H1 (cell line): Measurements from ENCODE around the gene MTCL3.

Experiments used
- CTCF ChIA-PET: fragments of 300-600 bp; sonication (Branson Sonifier 250); formaldehyde crosslinking; loops from one replicate; lab custom pipeline; 2021; ENCODE audit not compliant: partially characterized antibody; lab: Charles Lee
- POLR2A ChIA-PET: fragments of 300-600 bp; sonication (Branson Sonifier 250); formaldehyde crosslinking; loops from one replicate; lab custom pipeline; 2021; ENCODE audit warnings: inconsistent platforms; ENCODE audit not compliant: partially characterized antibody; lab: Charles Lee
- DNase-seq, 2 experiments: peaks; one replicate each; pipeline versions ENCODE4 v3.0.0 to v3.0.0-alpha.2; 2010 to 2022; ENCODE audit warnings: low spot score in 2 of 2, low read depth in 1 of 2, mixed read lengths in 1 of 2
- FAIRE-seq: peaks from 2 replicates; lab custom pipeline; 2011; peaks lifted over from hg19 to GRCh38; lab: Jason Lieb, UNC
- H2AFZ ChIP-seq: 2 replicates; pipeline ENCODE4 v1.8.1; 2012; ENCODE audit warnings: low read length, inconsistent platforms
- H2AK5ac ChIP-seq: 2 replicates; pipeline ENCODE4 v1.6.1; 2013; ENCODE audit warnings: low read depth, low read length
- H2BK120ac ChIP-seq: replicated peaks from 2 replicates; pipeline ENCODE3; 2013; ENCODE audit warnings: low read depth, low read length, inconsistent platforms
- H2BK12ac ChIP-seq: 2 replicates; pipeline ENCODE4 v1.6.1; 2013; ENCODE audit warnings: low read depth, low read length
- H2BK15ac ChIP-seq: 2 replicates; pipeline ENCODE4 v1.6.1; 2013; ENCODE audit warnings: low read length
- H2BK20ac ChIP-seq: 2 replicates; pipeline ENCODE4 v1.6.1; 2013; ENCODE audit warnings: low read length
- H2BK5ac ChIP-seq: 2 replicates; pipeline ENCODE4 v1.6.1; 2013; ENCODE audit warnings: low read depth, low read length
- H3K14ac ChIP-seq: 2 replicates; pipeline ENCODE4 v1.6.1; 2013; ENCODE audit warnings: inconsistent platforms; ENCODE audit not compliant: insufficient read length
- H3K18ac ChIP-seq: 2 replicates; pipeline ENCODE4 v1.6.1; 2013; ENCODE audit warnings: low read length; ENCODE audit errors: extremely low read depth
- H3K23ac ChIP-seq: 2 replicates; pipeline ENCODE4 v1.6.1; 2013; ENCODE audit warnings: inconsistent platforms; ENCODE audit not compliant: insufficient read length
- H3K23me2 ChIP-seq: 2 replicates; pipeline ENCODE4 v1.6.1; 2013; ENCODE audit warnings: low read depth, low read length
- H3K27ac ChIP-seq: 2 replicates; pipeline ENCODE4 v1.6.1; 2011; ENCODE audit warnings: low read depth, low read length, inconsistent platforms
- H3K27me3 ChIP-seq, 4 experiments: replicated peaks in 1 of 4; 1 replicate in 1 of 4; 2 replicates in 3 of 4; pipeline versions ENCODE4 v1.6.1 to v1.8.1; 2011 to 2013; ENCODE audit warnings: low read length in 3 of 4, mild to moderate bottlenecking in 3 of 4, inconsistent platforms in 2 of 4, mixed read lengths in 2 of 4, moderate library complexity in 1 of 4; ENCODE audit not compliant: control insufficient read depth in 3 of 4, insufficient read depth in 3 of 4; ENCODE audit errors: extremely low read depth in 1 of 4
- H3K36me3 ChIP-seq, 4 experiments: 2 replicates each; pipeline versions ENCODE4 v1.6.1 to v1.8.1; 2011 to 2013; ENCODE audit warnings: mild to moderate bottlenecking in 4 of 4, low read length in 3 of 4, moderate library complexity in 2 of 4, control low read depth in 1 of 4, inconsistent platforms in 1 of 4; ENCODE audit not compliant: insufficient read depth in 4 of 4, control insufficient read depth in 2 of 4
- H3K4ac ChIP-seq: replicated peaks from 2 replicates; pipeline ENCODE3; 2013; ENCODE audit warnings: low read length, low read depth, mixed read lengths, inconsistent platforms; ENCODE audit not compliant: insufficient read length
- H3K4me1 ChIP-seq, 4 experiments: replicated peaks in 1 of 4; 1 replicate in 1 of 4; 2 replicates in 3 of 4; pipeline versions ENCODE4 v1.6.1 to v1.8.1; 2011 to 2013; ENCODE audit warnings: low read length in 3 of 4, inconsistent platforms in 2 of 4, mixed read lengths in 1 of 4; ENCODE audit not compliant: insufficient read depth in 4 of 4, control insufficient read depth in 3 of 4
- H3K4me2 ChIP-seq, 2 experiments: 2 replicates each; pipeline versions ENCODE4 v1.6.1 to v1.8.1; 2011 to 2013; ENCODE audit warnings: low read depth in 2 of 2, low read length in 2 of 2, control low read depth in 1 of 2, inconsistent platforms in 1 of 2, mild to moderate bottlenecking in 1 of 2; ENCODE audit not compliant: insufficient read depth in 1 of 2
- H3K4me3 ChIP-seq, 4 experiments: fragments of 200-600, 300-600 bp in 1 of 4; sonication (generic), shearing (Covaris generic), sonication (Bioruptor Twin) in 1 of 4; 2 replicates each; pipeline versions ENCODE4 v1.5.1 to v1.8.1; 2011 to 2016; ENCODE audit warnings: low read length in 4 of 4, low read depth in 3 of 4, control low read depth in 2 of 4, inconsistent platforms in 2 of 4, mild to moderate bottlenecking in 2 of 4, mixed read lengths in 1 of 4, moderate library complexity in 1 of 4; ENCODE audit not compliant: insufficient read depth in 2 of 4; ENCODE audit errors: extremely low read depth in 1 of 4
- H3K56ac ChIP-seq: replicated peaks from 2 replicates; pipeline ENCODE3; 2013; ENCODE audit warnings: low read depth, mild to moderate bottlenecking, mixed read lengths, low read length, inconsistent platforms; ENCODE audit not compliant: insufficient read length
- H3K79me1 ChIP-seq: 2 replicates; pipeline ENCODE4 v1.6.1; 2013; ENCODE audit warnings: low read depth, low read length, control low read depth
- H3K79me2 ChIP-seq, 2 experiments: 2 replicates each; pipeline versions ENCODE4 v1.6.1 to v1.8.1; 2012 to 2013; ENCODE audit warnings: low read length in 2 of 2, mild to moderate bottlenecking in 2 of 2, inconsistent platforms in 1 of 2; ENCODE audit not compliant: insufficient read depth in 2 of 2, control insufficient read depth in 1 of 2
- H3K9ac ChIP-seq, 4 experiments: replicated peaks in 1 of 4; 1 replicate in 1 of 4; 2 replicates in 3 of 4; pipeline versions ENCODE4 v1.6.1 to v1.8.1; 2011 to 2013; ENCODE audit warnings: low read depth in 3 of 4, low read length in 3 of 4, control low read depth in 2 of 4, mild to moderate bottlenecking in 2 of 4, moderate library complexity in 2 of 4, inconsistent platforms in 1 of 4; ENCODE audit errors: extremely low read depth in 1 of 4
- H3K9me3 ChIP-seq, 2 experiments: 2 replicates each; pipeline versions ENCODE4 v1.6.1 to v1.8.1; 2012 to 2013; ENCODE audit warnings: mild to moderate bottlenecking in 2 of 2, moderate library complexity in 2 of 2, control low read depth in 1 of 2, inconsistent platforms in 1 of 2, low read depth in 1 of 2, low read length in 1 of 2, mixed read lengths in 1 of 2; ENCODE audit not compliant: insufficient read depth in 2 of 2
- H4K20me1 ChIP-seq, 2 experiments: replicated peaks in 1 of 2; 2 replicates each; pipeline versions ENCODE3 to v1.8.1; 2011 to 2013; ENCODE audit warnings: inconsistent platforms in 2 of 2, low read length in 2 of 2, mild to moderate bottlenecking in 1 of 2; ENCODE audit not compliant: insufficient read depth in 2 of 2, control insufficient read depth in 1 of 2
- H4K5ac ChIP-seq: 2 replicates; pipeline ENCODE4 v1.6.1; 2013; ENCODE audit warnings: low read length, low read depth, mixed read lengths, inconsistent platforms; ENCODE audit not compliant: insufficient read length
- H4K8ac ChIP-seq: 2 replicates; pipeline ENCODE4 v1.8.0; 2013; ENCODE audit warnings: mild to moderate bottlenecking, moderate library complexity, low read length, inconsistent platforms; ENCODE audit not compliant: insufficient read depth; ENCODE audit errors: extremely low read depth
- H4K91ac ChIP-seq: replicated peaks from 2 replicates; pipeline ENCODE3; 2013; ENCODE audit warnings: low read length, mixed read lengths, inconsistent platforms; ENCODE audit not compliant: insufficient read length
- CHD1 ChIP-seq: IDR thresholded peaks from 2 replicates; pipeline ENCODE4 v1.6.1; 2012; ENCODE audit warnings: low read depth, low read length, improper control_type of control experiment
- CREB1 ChIP-seq: IDR thresholded peaks from 2 replicates; pipeline ENCODE4 v1.6.1; 2012; ENCODE audit warnings: inconsistent platforms
- CTBP2 ChIP-seq: IDR thresholded peaks from 2 replicates; pipeline ENCODE4 v1.7.0; 2011; ENCODE audit warnings: borderline replicate concordance, mild to moderate bottlenecking, moderate library complexity, mixed read lengths, low read length; ENCODE audit not compliant: insufficient read depth, insufficient read length
- EP300 ChIP-seq, 2 experiments: IDR thresholded peaks; 1 replicate in 1 of 2; 2 replicates in 1 of 2; pipeline ENCODE4 v1.6.1; 2011 to 2012; ENCODE audit warnings: low read depth in 2 of 2, low read length in 2 of 2, mild to moderate bottlenecking in 2 of 2, borderline replicate concordance in 1 of 2, inconsistent platforms in 1 of 2, moderate library complexity in 1 of 2
- GTF2F1 ChIP-seq: IDR thresholded peaks from 2 replicates; pipeline ENCODE4 v1.6.1; 2012; ENCODE audit warnings: low read depth, low read length, improper control_type of control experiment, borderline replicate concordance
- RAD21 ChIP-seq, 2 experiments: IDR thresholded peaks in 1 of 2; conservative IDR thresholded peaks in 1 of 2; 2 replicates each; pipeline ENCODE4 v1.6.1; 2011; ENCODE audit warnings: low read depth in 2 of 2, low read length in 2 of 2, improper control_type of control experiment in 1 of 2, inconsistent platforms in 1 of 2, mild to moderate bottlenecking in 1 of 2, moderate library complexity in 1 of 2
- SIN3A ChIP-seq, 2 experiments: IDR thresholded peaks in 1 of 2; conservative IDR thresholded peaks in 1 of 2; 2 replicates each; pipeline ENCODE4 v1.6.1; 2011 to 2012; ENCODE audit warnings: low read length in 2 of 2, improper control_type of control experiment in 1 of 2, low read depth in 1 of 2, mild to moderate bottlenecking in 1 of 2
- SP1 ChIP-seq: IDR thresholded peaks from 2 replicates; pipeline ENCODE4 v1.6.1; 2011; ENCODE audit warnings: low read depth, low read length
- SP2 ChIP-seq: IDR thresholded peaks from 2 replicates; pipeline ENCODE4 v1.6.1; 2012; ENCODE audit warnings: mild to moderate bottlenecking, low read length, inconsistent platforms
- SUZ12 ChIP-seq: fragments of 200-600 bp; sonication (generic); IDR thresholded peaks from 2 replicates; pipeline ENCODE4 v1.6.1; 2012; ENCODE audit warnings: mild to moderate bottlenecking, inconsistent platforms, low read length, moderate library complexity, mixed read lengths
- WGBS, 2 experiments: shearing (Covaris generic) in 1 of 2; methylation state at CpG; one replicate each; pipeline versions ENCODE4 v1.1.6 to v1.1.7; 2013 to 2015; ENCODE audit warnings: low lambda C conversion rate in 2 of 2, mixed read lengths in 2 of 2, inconsistent platforms in 1 of 2, low coverage in 1 of 2, missing lambda C conversion rate in 1 of 2; ENCODE audit not compliant: insufficient replicate concordance in 2 of 2, insufficient coverage in 1 of 2, insufficient read length in 1 of 2; ENCODE audit errors: extremely low coverage in 1 of 2, missing lambda C conversion rate in 1 of 2; 5-methylcytosine and 5-hydroxymethylcytosine counted together

MTCL3 gene

DNA sequence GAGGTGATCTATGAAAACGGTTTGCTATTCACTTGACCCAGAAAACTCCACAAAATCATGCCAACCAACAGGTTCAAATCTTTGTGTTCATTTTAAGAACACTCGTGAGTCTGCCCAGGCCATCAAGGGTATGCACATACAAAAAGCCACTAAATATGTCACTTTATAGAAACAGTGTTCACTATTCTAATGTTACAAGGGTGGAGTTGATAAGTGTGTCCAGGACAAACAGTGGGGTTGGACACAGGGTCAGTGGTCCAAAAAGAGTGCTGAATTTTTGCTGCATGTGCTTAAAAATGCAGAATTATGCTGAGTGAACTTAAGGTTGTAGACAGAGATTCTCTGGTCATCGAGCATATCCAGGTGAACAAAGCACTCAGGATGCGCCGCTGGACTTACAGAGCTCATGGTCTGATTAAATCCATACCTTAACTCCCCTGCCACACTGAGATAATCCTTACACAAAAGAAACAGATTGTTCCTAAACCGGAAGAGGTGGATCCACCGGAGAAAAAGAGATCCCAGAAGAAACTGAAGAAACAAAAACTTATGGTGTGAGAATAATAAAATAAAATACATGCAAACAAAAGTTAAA is 83.4 kb downstream of the MTCL3 start:
- H3K79me2 ChIP-seq, result no peaks in the 10 kb centered on the region
- H3K23me2 ChIP-seq, result no peaks in the 10 kb centered on the region
- no peak overlapping the region for H2BK120ac ChIP-seq
- no peak overlapping the region for H2BK5ac ChIP-seq
- no peak overlapping the region for H2BK20ac ChIP-seq
- H3K23ac ChIP-seq, result no peak overlapping the region
- no peak for TF ChIP-seq GTF2F1
- no peak for TF ChIP-seq SUZ12
- no peak for TF ChIP-seq SP1
- TF ChIP-seq EP300 (IDR thresholded peaks at IDR 0.05; ENCODE audit: borderline replicate concordance in 1 of 2, low read depth in 2 of 2, low read length in 2 of 2), result no peak
- no peak for TF ChIP-seq CHD1
- no peak for TF ChIP-seq SIN3A (conservative IDR thresholded peaks at IDR 0.05 in 1 of 2, IDR thresholded peaks at IDR 0.05 in 1 of 2; ENCODE audit: low read depth in 1 of 2, low read length in 2 of 2)
- no peak for TF ChIP-seq RAD21 (IDR thresholded peaks at IDR 0.05 in 1 of 2, conservative IDR thresholded peaks at IDR 0.05 in 1 of 2; ENCODE audit: low read depth in 2 of 2, low read length in 2 of 2)
- TF ChIP-seq CREB1, result no peak
- TF ChIP-seq SP2, result no peak
- TF ChIP-seq CTBP2, result no peak
- WGBS, 2 experiments, result 88% methylated on average over 7 of the region's 7 CpGs; no CpG with 5 or more reads in 1 of the 2 experiments
- no peak overlapping the region for H2BK12ac ChIP-seq
- no peak overlapping the region for H3K18ac ChIP-seq
- no peaks in the 10 kb centered on the region for H3K36me3 ChIP-seq
- H3K4ac ChIP-seq, result no peak overlapping the region
- H3K9me3 ChIP-seq, result no peaks in the 10 kb centered on the region
- no peaks in the 10 kb centered on the region for H3K27me3 ChIP-seq
- no peaks in the 10 kb centered on the region for H4K20me1 ChIP-seq
- H4K5ac ChIP-seq, result no peak overlapping the region
- H3K27ac ChIP-seq, result no peak overlapping the region
- no peaks in the 10 kb centered on the region for H3K4me1 ChIP-seq
- no peak overlapping the region for H3K56ac ChIP-seq
- no peaks in the 10 kb centered on the region for H3K79me1 ChIP-seq
- FAIRE-seq (no peak), DNase-seq (no peak)
- H4K91ac ChIP-seq, result no peak overlapping the region
- H3K9ac ChIP-seq, result no peak overlapping the region
- CTCF ChIA-PET, result interaction anchor here (0.7 kb wide), 1 partner anchor 332 kb away, joined by 3 read pairs; no protein-coding TSS in a partner anchor
- H3K4me3 ChIP-seq, result no peak overlapping the region
- no peak overlapping the region for H3K14ac ChIP-seq
- H2AFZ ChIP-seq, result no peak overlapping the region
- POLR2A ChIA-PET, result no interaction called here
- no peak overlapping the region for H2AK5ac ChIP-seq
- H2BK15ac ChIP-seq, result no peak overlapping the region
- H3K4me2 ChIP-seq, result no peak overlapping the region
- H4K8ac ChIP-seq, result no peak overlapping the region
